Peyer's patch (tissue), 4 donors: ENCODE results near the gene TRPM6.

Source experiments
- POLR2A ChIP-seq, 2 donors: fragments of 450-650 bp; IDR thresholded peaks; one replicate each; pipeline ENCODE4 v1.5.1; 2017; ENCODE audit warnings: antibody characterized with exemption in 2 of 2, mild to moderate bottlenecking in 2 of 2, moderate library complexity in 2 of 2
- TF ChIP-seq, protein P1 (sequence below), 6 experiments: fragments of 450-650 bp in 4 of 6; fragments of 200-600 bp in 2 of 6; sonication (generic) in 1 of 6; IDR thresholded peaks; one replicate each; pipeline ENCODE4 v1.5.1; 2017 to 2019; ENCODE audit warnings: antibody characterized with exemption in 6 of 6, mild to moderate bottlenecking in 3 of 6, moderate library complexity in 1 of 6

GRCh38 chr9:74771262-74771585 is 116.5 kb downstream of the TRPM6 start:
- TF ChIP-seq, protein P1, sequence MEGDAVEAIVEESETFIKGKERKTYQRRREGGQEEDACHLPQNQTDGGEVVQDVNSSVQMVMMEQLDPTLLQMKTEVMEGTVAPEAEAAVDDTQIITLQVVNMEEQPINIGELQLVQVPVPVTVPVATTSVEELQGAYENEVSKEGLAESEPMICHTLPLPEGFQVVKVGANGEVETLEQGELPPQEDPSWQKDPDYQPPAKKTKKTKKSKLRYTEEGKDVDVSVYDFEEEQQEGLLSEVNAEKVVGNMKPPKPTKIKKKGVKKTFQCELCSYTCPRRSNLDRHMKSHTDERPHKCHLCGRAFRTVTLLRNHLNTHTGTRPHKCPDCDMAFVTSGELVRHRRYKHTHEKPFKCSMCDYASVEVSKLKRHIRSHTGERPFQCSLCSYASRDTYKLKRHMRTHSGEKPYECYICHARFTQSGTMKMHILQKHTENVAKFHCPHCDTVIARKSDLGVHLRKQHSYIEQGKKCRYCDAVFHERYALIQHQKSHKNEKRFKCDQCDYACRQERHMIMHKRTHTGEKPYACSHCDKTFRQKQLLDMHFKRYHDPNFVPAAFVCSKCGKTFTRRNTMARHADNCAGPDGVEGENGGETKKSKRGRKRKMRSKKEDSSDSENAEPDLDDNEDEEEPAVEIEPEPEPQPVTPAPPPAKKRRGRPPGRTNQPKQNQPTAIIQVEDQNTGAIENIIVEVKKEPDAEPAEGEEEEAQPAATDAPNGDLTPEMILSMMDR (IDR thresholded peaks at IDR 0.05) = no peak
- no peak for TF ChIP-seq POLR2A (IDR thresholded peaks at IDR 0.05)
